Measurements from ENCODE around the gene KRT31. TPM values are rescaled to one million over a fixed set of nuclear protein-coding genes. Genes with fewer than 3 reads are reported as not detected.

The KRT31 gene
- total RNA-seq, 1 donor from 2014 or later = not detected

GRCh38 chr17:41390411-41390938, 6.9 kb downstream of the KRT31 start:
- H3K79me2 ChIP-seq (ENCODE audit: low read depth) = no peaks in the 10 kb centered on the region
- H3K4me3 Mint-ChIP-seq = no peak overlapping the region
- H4K20me1 ChIP-seq (ENCODE audit: low read depth) = no peaks in the 10 kb centered on the region
- no peak overlapping the region for H3K4me2 ChIP-seq
- H3K27me3 ChIP-seq = no peaks in the 10 kb centered on the region
- no peak for DNase-seq (ENCODE audit: low spot score)
- H3K9me3 ChIP-seq (ENCODE audit: low read depth) = no peaks in the 10 kb centered on the region
- H3K4me3 ChIP-seq = no peak overlapping the region
- no peak overlapping the region for H2AFZ ChIP-seq (replicated peaks)
- H3K36me3 Mint-ChIP-seq = no peaks in the 10 kb centered on the region
- peaks cover 8% of the 10 kb centered on the region for H3K9me3 Mint-ChIP-seq
- peaks cover 4% of the 10 kb centered on the region for H3K4me1 Mint-ChIP-seq
- peaks cover 8% of the 10 kb centered on the region for H3K27me3 Mint-ChIP-seq (ENCODE audit: insufficient read depth, low read depth)
- H3K4me1 ChIP-seq = no peaks in the 10 kb centered on the region
- TF ChIP-seq EZH2 (IDR thresholded peaks at IDR 0.05) (no peak), CTCF (IDR thresholded peaks at IDR 0.05) (no peak), EZH2phosphoT487 (IDR thresholded peaks at IDR 0.05) (no peak)
- no peak overlapping the region for H3K9ac ChIP-seq
- no peak overlapping the region for H3K27ac Mint-ChIP-seq
- H3K36me3 ChIP-seq = no peaks in the 10 kb centered on the region
- H3K27ac ChIP-seq = no peak overlapping the region
- H3F3A ChIP-seq (ENCODE audit: low read depth) = no peaks in the 10 kb centered on the region

DNA sequence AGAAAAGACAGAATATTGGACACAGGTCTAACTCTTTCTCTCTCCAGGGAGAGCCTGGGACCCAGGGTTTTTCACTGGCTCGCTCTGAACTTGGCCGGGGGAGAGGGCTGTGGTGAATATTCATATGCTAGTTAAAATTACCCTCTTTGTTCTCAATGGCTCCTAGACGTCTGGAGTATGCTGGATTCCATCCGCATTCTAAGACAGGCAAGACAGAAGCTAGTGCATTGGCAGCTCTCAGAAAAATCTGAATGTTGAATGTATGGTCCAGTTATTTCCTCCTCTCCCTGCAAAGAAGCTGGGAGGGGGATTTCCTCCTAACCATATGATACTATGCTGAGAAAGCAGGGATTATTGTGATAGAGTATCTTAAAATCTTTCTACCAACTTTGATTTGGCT, 9.7 kb downstream of the KRT31 start:
- no peak overlapping the region for H3K4me3 ChIP-seq
- no peaks in the 10 kb centered on the region for H4K20me1 ChIP-seq (ENCODE audit: low read depth)
- H3K4me1 ChIP-seq = no peaks in the 10 kb centered on the region
- H3K9ac ChIP-seq = no peak overlapping the region
- H2AFZ ChIP-seq (replicated peaks) = no peak overlapping the region
- no peaks in the 10 kb centered on the region for H3K9me3 ChIP-seq (ENCODE audit: low read depth)
- DNase-seq (ENCODE audit: low spot score) = no peak
- Mint-ChIP-seq H3K36me3 (no peaks in the 10 kb centered on the region), H3K9me3 (peaks cover 8% of the 10 kb centered on the region), H3K27ac (no peak overlapping the region), H3K27me3 (ENCODE audit: insufficient read depth, low read depth) (peaks cover 8% of the 10 kb centered on the region), H3K4me3 (no peak overlapping the region), H3K4me1 (peaks cover 4% of the 10 kb centered on the region)
- H3K79me2 ChIP-seq (ENCODE audit: low read depth) = no peaks in the 10 kb centered on the region
- H3F3A ChIP-seq (ENCODE audit: low read depth) = no peaks in the 10 kb centered on the region
- no peaks in the 10 kb centered on the region for H3K27me3 ChIP-seq
- no peak overlapping the region for H3K4me2 ChIP-seq
- H3K36me3 ChIP-seq = no peaks in the 10 kb centered on the region
- no peak for TF ChIP-seq EZH2 (IDR thresholded peaks at IDR 0.05)
- no peak for TF ChIP-seq CTCF (IDR thresholded peaks at IDR 0.05)
- TF ChIP-seq EZH2phosphoT487 (IDR thresholded peaks at IDR 0.05) = no peak
- no peak overlapping the region for H3K27ac ChIP-seq

DNA sequence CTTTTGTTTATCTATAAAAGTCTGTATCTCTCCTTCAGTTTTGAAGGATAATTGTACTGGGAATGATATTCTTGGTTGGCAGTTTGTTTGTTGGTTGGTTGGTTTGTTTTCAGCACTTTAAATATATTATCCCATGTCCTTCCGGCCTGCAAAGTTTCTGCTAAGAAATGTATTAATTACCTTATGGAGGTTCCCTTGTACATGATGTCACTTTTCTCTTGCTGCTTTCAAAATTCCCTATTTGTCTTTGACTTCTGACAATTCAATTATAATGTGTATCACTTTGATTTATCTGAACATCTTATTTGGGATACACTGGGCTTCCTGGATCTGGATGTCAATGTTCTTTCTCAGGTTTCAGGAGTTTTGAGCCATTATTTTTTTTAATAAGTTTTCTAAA, 11.2 kb downstream of the KRT31 start:
- no peaks in the 10 kb centered on the region for H3K36me3 ChIP-seq
- H3K27me3 Mint-ChIP-seq (ENCODE audit: insufficient read depth, low read depth) = peaks cover 10% of the 10 kb centered on the region
- DNase-seq (ENCODE audit: low spot score) = no peak

More for the DNA sequence above, 11.2 kb downstream of the KRT31 start:
- H3K4me1 Mint-ChIP-seq = peaks cover 4% of the 10 kb centered on the region
- Histone ChIP-seq H3F3A (ENCODE audit: low read depth) (no peaks in the 10 kb centered on the region), H4K20me1 (ENCODE audit: low read depth) (no peaks in the 10 kb centered on the region), H3K9me3 (ENCODE audit: low read depth) (no peaks in the 10 kb centered on the region), H3K27ac (no peak overlapping the region), H3K27me3 (no peaks in the 10 kb centered on the region), H3K4me1 (no peaks in the 10 kb centered on the region), H3K9ac (no peak overlapping the region), H2AFZ (replicated peaks) (no peak overlapping the region), H3K79me2 (ENCODE audit: low read depth) (no peaks in the 10 kb centered on the region), H3K4me2 (no peak overlapping the region), H3K4me3 (no peak overlapping the region)
- no peak overlapping the region for H3K4me3 Mint-ChIP-seq
- no peak overlapping the region for H3K27ac Mint-ChIP-seq
- TF ChIP-seq CTCF (IDR thresholded peaks at IDR 0.05) = no peak
- no peak for TF ChIP-seq EZH2phosphoT487 (IDR thresholded peaks at IDR 0.05)
- no peak for TF ChIP-seq EZH2 (IDR thresholded peaks at IDR 0.05)
- H3K36me3 Mint-ChIP-seq = no peaks in the 10 kb centered on the region
- peaks cover 8% of the 10 kb centered on the region for H3K9me3 Mint-ChIP-seq

All from neural progenitor cell (in vitro differentiated cells).